IMR-90 (cell line): ENCODE data around the gene PLTP. TPM values are rescaled to one million over a fixed set of nuclear protein-coding genes. Genes with fewer than 3 reads are reported as not detected.

Experiments
- ATAC-seq: fragments of 200-7000 bp; cut with Tn5 transposase; 2 replicates; pipeline ENCODE4 v1.9.1; 2020; ENCODE audit warnings: low read depth, mild to moderate bottlenecking, moderate library complexity
- BruUV-seq: library from RNA; stranded (reverse); fragments of 400-500 nt; replicated peaks from 2 replicates; lab custom pipeline; 2021; lab: Mats Ljungman, UMichigan
- CTCF ChIA-PET: fragments of 300-600 bp; formaldehyde crosslinking; extraction: SDS; loops from one replicate; lab custom pipeline; 2021; ENCODE audit warnings: antibody characterized with exemption; lab: Yijun Ruan, JAX
- POLR2A ChIA-PET: fragments of 300-600 bp; sonication (Branson Sonifier 250); formaldehyde crosslinking; loops from one replicate; lab custom pipeline; 2022; ENCODE audit warnings: antibody characterized with exemption; ENCODE audit not compliant: unreplicated experiment; lab: Charles Lee
- DNase-seq: peaks from one replicate; pipeline ENCODE4 v3.0.0; 2013
- H2AFZ ChIP-seq: replicated peaks from 2 replicates; pipeline ENCODE3; 2013; ENCODE audit warnings: low read length, mild to moderate bottlenecking; ENCODE audit not compliant: poor library complexity
- H2AK5ac ChIP-seq: 2 replicates; pipeline ENCODE4 v1.6.1; 2013; ENCODE audit warnings: low read depth, low read length, inconsistent platforms
- H2AK9ac ChIP-seq: replicated peaks from 2 replicates; pipeline ENCODE3; 2013; ENCODE audit warnings: mild to moderate bottlenecking, low read depth, low read length, moderate library complexity; ENCODE audit not compliant: poor library complexity
- H2BK120ac ChIP-seq: 2 replicates; pipeline ENCODE4 v1.6.1; 2013; ENCODE audit warnings: low read depth, low read length, inconsistent platforms
- H2BK15ac ChIP-seq: 3 replicates; pipeline ENCODE4 v1.6.1; 2013; ENCODE audit warnings: low read depth, low read length, inconsistent platforms
- H2BK20ac ChIP-seq: 2 replicates; pipeline ENCODE4 v1.6.1; 2013; ENCODE audit warnings: low read depth, mild to moderate bottlenecking, inconsistent platforms, low read length, moderate library complexity
- H2BK5ac ChIP-seq: 2 replicates; pipeline ENCODE4 v1.6.1; 2013; ENCODE audit warnings: mild to moderate bottlenecking, low read depth, low read length, inconsistent platforms; ENCODE audit not compliant: poor library complexity, severe bottlenecking
- H3K14ac ChIP-seq: replicated peaks from 2 replicates; pipeline ENCODE4 v1.6.1; 2013; ENCODE audit warnings: low read depth, low read length, inconsistent platforms
- H3K18ac ChIP-seq: 2 replicates; pipeline ENCODE4 v1.6.1; 2013; ENCODE audit warnings: low read depth, low read length, control low read depth
- H3K23ac ChIP-seq: 2 replicates; pipeline ENCODE4 v1.6.1; 2013; ENCODE audit warnings: low read depth, low read length, inconsistent platforms
- H3K27ac ChIP-seq: 2 replicates; pipeline ENCODE4 v1.5.1; 2013; ENCODE audit warnings: mild to moderate bottlenecking, control low read depth, low read length; ENCODE audit not compliant: insufficient read depth
- H3K27me3 ChIP-seq: 2 replicates; pipeline ENCODE4 v1.6.1; 2013; ENCODE audit warnings: low read length; ENCODE audit not compliant: control insufficient read depth, insufficient read depth
- H3K36me3 ChIP-seq: 2 replicates; pipeline ENCODE4 v1.6.1; 2013; ENCODE audit warnings: low read length, mixed read lengths; ENCODE audit not compliant: control insufficient read depth, insufficient read depth
- H3K4ac ChIP-seq: 2 replicates; pipeline ENCODE4 v1.6.1; 2013; ENCODE audit warnings: low read depth, low read length, inconsistent platforms
- H3K4me1 ChIP-seq: 2 replicates; pipeline ENCODE4 v1.6.1; 2013; ENCODE audit warnings: low read length, mixed read lengths; ENCODE audit not compliant: control insufficient read depth, insufficient read depth
- H3K4me2 ChIP-seq: 2 replicates; pipeline ENCODE4 v1.6.1; 2013; ENCODE audit warnings: low read depth, mild to moderate bottlenecking, control low read depth, low read length, moderate library complexity
- H3K4me3 ChIP-seq: 2 replicates; pipeline ENCODE4 v1.5.1; 2013; ENCODE audit warnings: low read depth, mild to moderate bottlenecking, control low read depth, low read length, moderate library complexity; ENCODE audit not compliant: insufficient read depth
- H3K56ac ChIP-seq: 2 replicates; pipeline ENCODE4 v1.6.1; 2013; ENCODE audit warnings: low read length, inconsistent platforms; ENCODE audit not compliant: insufficient read depth; ENCODE audit errors: extremely low read depth
- H3K79me1 ChIP-seq, 2 experiments: 2 replicates each; pipeline ENCODE4 v1.6.1; 2013; ENCODE audit warnings: low read length in 2 of 2, inconsistent platforms in 1 of 2, low read depth in 1 of 2
- H3K9ac ChIP-seq: 2 replicates; pipeline ENCODE4 v1.6.1; 2013; ENCODE audit warnings: low read depth, low read length, control low read depth
- H3K9me1 ChIP-seq: 2 replicates; pipeline ENCODE4 v1.6.1; 2013; ENCODE audit warnings: low read length, inconsistent platforms; ENCODE audit not compliant: insufficient read depth
- H3K9me3 ChIP-seq: 2 replicates; pipeline ENCODE4 v1.6.1; 2013; ENCODE audit warnings: low read length; ENCODE audit not compliant: control insufficient read depth, insufficient read depth
- H4K20me1 ChIP-seq: 2 replicates; pipeline ENCODE4 v1.6.1; 2013; ENCODE audit warnings: low read length, inconsistent platforms; ENCODE audit not compliant: insufficient read depth
- H4K5ac ChIP-seq: 2 replicates; pipeline ENCODE4 v1.6.1; 2013; ENCODE audit warnings: mild to moderate bottlenecking, low read depth, low read length, control low read depth
- H4K8ac ChIP-seq, 2 experiments: 2 replicates each; pipeline ENCODE4 v1.6.1; 2013; ENCODE audit warnings: low read depth in 2 of 2, low read length in 2 of 2, control low read depth in 1 of 2, inconsistent platforms in 1 of 2
- H4K91ac ChIP-seq: 2 replicates; pipeline ENCODE4 v1.6.1; 2013; ENCODE audit warnings: low read depth, low read length, inconsistent platforms; ENCODE audit not compliant: insufficient read depth
- CEBPB ChIP-seq: IDR thresholded peaks from 2 replicates; pipeline ENCODE4 v1.6.1; 2012; ENCODE audit warnings: low read depth, low read length, improper control_type of control experiment
- MAFK ChIP-seq: IDR thresholded peaks from 2 replicates; pipeline ENCODE4 v1.6.1; 2012; ENCODE audit warnings: low read depth, low read length, improper control_type of control experiment
- MAZ ChIP-seq: IDR thresholded peaks from 2 replicates; pipeline ENCODE4 v1.6.1; 2012; ENCODE audit warnings: low read depth, mild to moderate bottlenecking, low read length, improper control_type of control experiment, moderate library complexity, borderline replicate concordance
- WGBS, 2 experiments: methylation state at CpG; one replicate each; pipeline versions ENCODE4 v1.1.5 to v1.1.7; 2013; ENCODE audit warnings: missing lambda C conversion rate in 2 of 2; ENCODE audit not compliant: insufficient read length in 1 of 2; ENCODE audit errors: extremely low coverage in 2 of 2; 5-methylcytosine and 5-hydroxymethylcytosine counted together
- dilution Hi-C: fragments of 300-500 bp; cut with HindIII; formaldehyde crosslinking; loops from one replicate; pipeline ENCODE4 v1.14.3; 2018; ENCODE audit warnings: low sequenced_read_pairs; ENCODE audit not compliant: unreplicated experiment
- in situ Hi-C: fragments of 300-500 bp; cut with MboI; formaldehyde crosslinking; loops from 3 replicates; pipeline ENCODE4 v1.14.3; 2019; ENCODE audit warnings: low sequenced_read_pairs, inconsistent platforms, mixed read lengths
- intact Hi-C: fragments of 100-400 bp; cut with micrococcal nuclease; formaldehyde crosslinking; loops from 2 replicates; pipeline ENCODE4 v1.10.0; 2022
- polyA plus RNA-seq, 3 experiments: library from polyadenylated mRNA; depleted of rRNA; stranded (reverse); fragments of >200 nt; gene quantifications; 2 replicates each; pipeline ENCODE4 v1.2.3, GENCODE V29; 2012; ENCODE audit warnings: low replicate concordance in 1 of 3
- total RNA-seq: library from RNA; depleted of rRNA; stranded (reverse); fragments of >200 nt; gene quantifications from 2 replicates; pipeline ENCODE4 v1.2.3, GENCODE V29; 2012
- TF ChIP-seq, protein P1 (sequence below): fragments of 150-350 bp; IDR thresholded peaks from 2 replicates; pipeline ENCODE4 v1.6.1; 2017; ENCODE audit warnings: mild to moderate bottlenecking, antibody characterized with exemption, low read length, low read depth
- TF ChIP-seq, protein P2 (sequence below): conservative IDR thresholded peaks from 2 replicates; pipeline ENCODE4 v1.5.1; 2012; ENCODE audit warnings: mild to moderate bottlenecking, low read depth, low read length, improper control_type of control experiment

Gene PLTP
- total and polyA plus RNA-seq, 2 of the 4 experiments (the other 2 are of a cell fraction): 5.4 to 55.8 TPM

DNA sequence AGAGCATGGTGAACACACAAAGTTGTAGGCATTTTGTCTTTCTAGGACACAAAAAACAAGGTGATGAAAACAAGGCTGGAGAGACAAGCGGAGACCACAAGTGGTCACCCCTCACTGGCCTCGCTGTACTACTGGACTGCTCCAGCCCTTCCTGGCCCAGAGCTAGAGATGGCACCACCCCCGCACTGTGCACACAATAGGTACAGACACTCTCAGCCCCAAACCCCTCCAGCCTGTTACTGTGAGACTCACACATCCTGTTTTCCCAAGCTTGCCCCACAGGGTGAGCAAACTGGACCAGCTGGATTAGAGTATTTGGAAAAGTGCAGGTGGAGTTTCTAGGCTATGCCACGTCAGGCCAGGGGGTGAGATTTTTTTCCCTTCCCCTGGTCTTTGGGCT, 39.3 kb downstream of the PLTP start:
- WGBS, 2 experiments: no CpG with 5 or more reads among the region's 4 CpGs
- Histone ChIP-seq H2BK5ac (peak overlapping the region; percentile 48), H3K23ac (no peak overlapping the region), H2AK5ac (peak overlapping the region; percentile 66), H3K36me3 (peaks cover 10% of the 10 kb centered on the region), H3K9me3 (no peaks in the 10 kb centered on the region), H2AK9ac (peak overlapping the region; percentile 40), H4K91ac (peak overlapping the region; percentile 17; the same call in 1 of the 2 replicates), H3K79me1 (0 out of 4 replicates have a peak, but pooled peaks cover 0 to 5% of the 10 kb centered on the region in 2 experiments), H3K56ac (no peak overlapping the region), H2BK120ac (no peak overlapping the region; the same call in 1 of the 2 replicates), H4K20me1 (no peaks in the 10 kb centered on the region; the same call in 1 of the 2 replicates), H3K4ac (peak overlapping the region; percentile 36; the same call in 1 of the 2 replicates), H2BK15ac (peak overlapping the region; percentile 42; the same call in 2 of the 3 replicates), H3K27me3 (no peaks in the 10 kb centered on the region), H3K27ac (no peak overlapping the region), H2AFZ (no peak overlapping the region), H3K14ac (no peak overlapping the region), H3K9me1 (peaks cover 7% of the 10 kb centered on the region), H3K9ac (no peak overlapping the region), H3K4me3 (no peak overlapping the region), H4K5ac (no peak overlapping the region; the same call in 1 of the 2 replicates), H2BK20ac (peak overlapping the region; percentile 56; the same call in 1 of the 2 replicates), H3K4me2 (no peak overlapping the region), H3K18ac (peak overlapping the region; percentile 60; the same call in 1 of the 2 replicates), H4K8ac (no peak overlapping the region; a peak in 1 of 4 replicates), H3K4me1 (peaks cover 11% of the 10 kb centered on the region)
- dilution Hi-C loops: no loop called here
- DNase-seq (no peak), ATAC-seq (no peak)
- in situ Hi-C loops: no loop called here
- CTCF ChIA-PET: no interaction called here
- POLR2A ChIA-PET: no interaction called here
- intact Hi-C loops: no loop called here
- no peak for TF ChIP-seq MAZ
- TF ChIP-seq, protein P1, sequence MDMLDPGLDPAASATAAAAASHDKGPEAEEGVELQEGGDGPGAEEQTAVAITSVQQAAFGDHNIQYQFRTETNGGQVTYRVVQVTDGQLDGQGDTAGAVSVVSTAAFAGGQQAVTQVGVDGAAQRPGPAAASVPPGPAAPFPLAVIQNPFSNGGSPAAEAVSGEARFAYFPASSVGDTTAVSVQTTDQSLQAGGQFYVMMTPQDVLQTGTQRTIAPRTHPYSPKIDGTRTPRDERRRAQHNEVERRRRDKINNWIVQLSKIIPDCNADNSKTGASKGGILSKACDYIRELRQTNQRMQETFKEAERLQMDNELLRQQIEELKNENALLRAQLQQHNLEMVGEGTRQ: no peak
- no peak for TF ChIP-seq CEBPB
- TF ChIP-seq, protein P2, sequence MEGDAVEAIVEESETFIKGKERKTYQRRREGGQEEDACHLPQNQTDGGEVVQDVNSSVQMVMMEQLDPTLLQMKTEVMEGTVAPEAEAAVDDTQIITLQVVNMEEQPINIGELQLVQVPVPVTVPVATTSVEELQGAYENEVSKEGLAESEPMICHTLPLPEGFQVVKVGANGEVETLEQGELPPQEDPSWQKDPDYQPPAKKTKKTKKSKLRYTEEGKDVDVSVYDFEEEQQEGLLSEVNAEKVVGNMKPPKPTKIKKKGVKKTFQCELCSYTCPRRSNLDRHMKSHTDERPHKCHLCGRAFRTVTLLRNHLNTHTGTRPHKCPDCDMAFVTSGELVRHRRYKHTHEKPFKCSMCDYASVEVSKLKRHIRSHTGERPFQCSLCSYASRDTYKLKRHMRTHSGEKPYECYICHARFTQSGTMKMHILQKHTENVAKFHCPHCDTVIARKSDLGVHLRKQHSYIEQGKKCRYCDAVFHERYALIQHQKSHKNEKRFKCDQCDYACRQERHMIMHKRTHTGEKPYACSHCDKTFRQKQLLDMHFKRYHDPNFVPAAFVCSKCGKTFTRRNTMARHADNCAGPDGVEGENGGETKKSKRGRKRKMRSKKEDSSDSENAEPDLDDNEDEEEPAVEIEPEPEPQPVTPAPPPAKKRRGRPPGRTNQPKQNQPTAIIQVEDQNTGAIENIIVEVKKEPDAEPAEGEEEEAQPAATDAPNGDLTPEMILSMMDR: no peak
- TF ChIP-seq MAFK: no peak
- BruUV-seq: no TSS peak
